Measurements from ENCODE around the gene PPP4R2.

The PPP4R2 gene

DNA sequence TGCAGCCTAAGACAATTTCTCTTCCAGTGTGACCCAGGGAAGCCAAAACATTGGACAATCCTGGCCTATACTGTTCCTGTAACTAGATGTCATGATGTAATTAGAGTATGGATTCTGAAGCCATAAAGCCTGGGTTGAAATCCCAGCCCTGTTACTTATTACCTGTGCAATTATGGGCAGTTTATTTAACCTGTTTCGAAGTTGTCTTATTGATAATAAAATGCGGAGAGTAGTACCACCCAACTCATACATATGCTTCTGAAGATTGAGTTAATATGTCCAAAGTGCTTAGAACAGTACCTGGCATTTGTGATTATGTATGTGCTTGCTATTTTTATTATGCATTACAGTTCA lies 30.1 kb downstream of the PPP4R2 start:
- no peak for DNase-seq

DNA sequence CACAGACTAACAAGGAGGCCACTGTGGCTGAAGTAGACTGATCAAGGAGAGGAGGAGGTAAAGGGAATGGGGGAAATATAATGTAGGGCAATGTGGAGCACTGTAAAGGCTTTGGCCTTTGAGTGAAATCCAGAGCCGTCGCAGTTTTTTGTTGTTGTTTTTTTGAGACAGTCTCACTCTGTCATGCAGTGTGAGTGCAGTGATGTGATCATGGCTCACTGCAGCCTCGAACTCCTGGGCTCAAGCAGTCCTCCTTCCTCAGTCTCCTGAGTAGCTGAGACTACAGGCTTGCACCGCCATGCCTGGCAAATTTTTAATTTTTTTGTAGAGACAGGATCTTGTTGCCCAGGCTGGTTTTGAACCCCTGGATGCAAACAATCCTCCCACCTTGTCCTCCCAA lies 32.2 kb downstream of the PPP4R2 start:
- no peak for DNase-seq

DNA sequence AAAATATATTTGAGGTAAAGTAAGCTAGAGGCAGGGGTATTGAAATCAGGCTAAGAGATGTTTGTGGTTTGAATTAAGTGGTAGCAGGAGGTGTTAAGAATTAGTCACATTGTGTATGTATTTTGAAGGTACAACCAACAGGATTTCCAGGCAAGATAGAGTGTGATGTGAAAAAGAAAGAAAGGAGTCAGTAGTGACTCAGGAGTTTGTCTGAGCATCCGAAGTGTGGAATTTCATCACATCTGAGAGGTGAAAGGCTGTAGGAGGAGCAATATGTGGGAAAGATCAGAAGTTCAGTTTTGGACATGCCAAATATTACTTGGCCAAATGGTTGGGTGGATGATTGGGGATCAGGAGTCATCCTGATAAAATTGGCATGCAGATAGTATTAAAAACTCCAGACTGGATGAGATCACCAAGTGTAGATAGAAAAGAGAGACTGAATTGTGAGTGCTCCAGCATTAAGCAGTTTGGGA lies 32.7 kb downstream of the PPP4R2 start:
- DNase-seq, result peak; percentile 89

DNA sequence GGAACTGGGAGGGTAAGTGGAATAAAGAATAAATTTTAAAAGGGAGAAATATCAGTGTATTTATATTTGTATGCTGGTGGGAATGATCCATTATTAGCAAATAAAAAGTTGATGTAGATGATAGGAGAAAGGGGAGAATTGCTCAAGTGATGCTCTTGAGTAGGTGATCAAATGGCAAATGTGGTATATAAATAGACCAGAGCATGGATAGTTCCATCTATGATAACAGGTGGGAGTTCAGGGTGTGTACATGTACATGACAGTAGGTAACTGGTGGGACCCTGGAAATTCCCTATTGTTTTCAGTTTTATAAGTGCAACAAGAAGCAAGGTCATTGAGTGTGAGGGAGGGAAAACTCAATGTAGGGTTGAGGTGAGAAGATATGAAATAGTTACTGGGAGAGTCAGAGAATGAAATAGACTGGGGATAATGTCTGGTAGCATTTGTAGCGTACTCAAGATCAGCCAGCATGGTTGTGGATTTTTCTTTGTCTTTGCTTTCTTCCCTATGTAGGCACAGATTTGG lies 33.5 kb downstream of the PPP4R2 start:
- no peak for DNase-seq

DNA sequence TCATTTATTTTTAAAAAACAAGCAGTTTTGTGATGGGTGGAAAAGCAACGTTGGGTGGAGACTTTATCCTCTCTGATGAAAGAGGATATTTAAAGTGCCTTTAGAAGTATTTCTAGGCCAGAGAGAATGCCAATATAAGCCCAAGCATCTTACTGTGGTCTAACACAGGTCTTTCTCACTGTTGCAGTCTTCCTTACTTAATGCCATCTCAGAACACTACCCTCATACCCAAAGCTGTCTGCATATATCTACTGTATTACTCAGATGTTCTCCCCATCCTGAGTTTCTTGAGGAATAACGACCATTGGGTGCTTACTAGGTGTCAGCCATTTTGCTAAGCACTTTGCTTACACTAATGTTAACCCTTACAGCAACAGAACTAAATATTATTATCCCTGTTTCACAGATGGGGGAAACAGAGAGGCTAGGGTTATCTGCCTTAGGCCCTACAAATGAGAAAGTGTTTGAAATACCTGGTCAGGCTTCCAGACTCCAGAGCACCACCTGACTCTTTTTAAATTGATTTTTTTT lies 35.0 kb downstream of the PPP4R2 start:
- DNase-seq, result no peak

DNA sequence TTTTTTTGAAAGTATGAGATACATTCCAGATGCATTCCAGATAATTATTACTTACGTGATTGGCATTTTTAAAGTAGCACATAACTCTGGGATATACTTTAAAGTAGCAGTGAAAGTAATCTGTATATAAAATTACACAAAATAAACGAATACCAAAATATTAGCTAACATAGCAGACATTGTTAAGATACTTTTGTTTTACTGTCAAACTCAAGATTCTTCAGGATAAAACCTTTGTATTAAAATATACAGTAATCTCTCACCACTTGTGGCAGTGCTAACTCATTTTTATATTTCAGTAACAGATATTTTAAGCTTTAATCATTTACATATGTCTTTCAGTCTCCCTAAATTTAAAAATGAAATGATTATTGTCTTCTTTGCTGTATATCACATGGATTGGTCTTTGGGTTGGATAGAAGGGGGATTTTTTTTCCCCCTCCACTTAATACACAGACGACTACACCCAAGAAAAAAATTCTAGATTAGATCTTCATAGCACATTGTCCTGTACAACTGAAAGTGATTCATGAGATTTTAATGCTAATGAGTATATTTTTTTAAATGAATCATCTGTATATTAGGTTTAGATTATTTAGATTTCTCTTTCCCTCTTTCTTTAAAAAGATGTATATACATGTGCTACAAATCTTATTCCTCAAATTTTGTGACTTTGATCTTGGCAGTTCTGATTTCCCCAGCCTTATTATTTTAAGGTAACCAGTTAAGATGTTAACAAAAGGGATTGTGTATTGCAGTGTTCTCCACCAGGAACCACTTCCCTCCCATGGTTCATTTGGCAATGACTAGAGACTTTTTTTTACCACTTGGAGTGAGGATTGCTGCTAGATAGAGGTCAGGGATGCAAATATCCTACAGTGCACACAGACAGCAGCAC lies 40.3 kb downstream of the PPP4R2 start:
- DNase-seq, result peak; percentile 45

DNA sequence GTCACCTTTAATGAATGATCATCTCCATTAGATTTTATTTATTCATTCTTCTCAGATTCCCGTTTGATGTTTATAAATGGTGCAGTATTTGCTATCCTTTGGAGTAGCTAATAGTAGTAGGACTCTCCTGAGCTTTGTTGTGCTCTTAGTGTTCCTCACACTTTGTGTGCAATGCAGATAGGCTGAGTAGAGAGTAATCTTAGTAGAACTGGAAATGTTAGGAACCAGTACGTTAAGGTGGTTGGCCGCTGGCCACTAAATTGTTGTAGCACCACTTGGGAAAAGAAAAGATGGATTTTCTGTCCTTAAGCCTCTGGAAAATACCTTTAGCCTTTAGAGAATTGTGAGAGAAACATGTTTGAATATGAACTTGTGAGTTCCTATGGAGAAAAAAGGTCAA lies 44.9 kb downstream of the PPP4R2 start:
- DNase-seq, result no peak

DNA sequence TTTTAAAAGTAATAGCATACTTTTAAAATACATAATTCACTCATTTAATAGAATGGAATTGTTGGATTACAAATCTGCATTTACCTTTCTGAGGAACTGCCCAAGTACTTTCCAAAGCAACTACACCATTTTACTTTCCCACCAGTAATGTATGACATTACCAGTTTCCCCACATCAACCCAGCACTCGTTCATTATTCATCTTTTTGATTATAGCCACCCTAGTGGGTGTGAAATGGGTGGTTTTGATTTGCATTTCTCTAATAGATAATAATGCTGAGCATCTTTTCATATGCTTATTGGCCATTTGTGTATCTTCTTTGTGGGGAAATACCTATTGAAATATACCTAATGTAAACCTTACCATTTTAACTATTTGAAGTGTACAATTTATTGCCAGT lies 46.8 kb downstream of the PPP4R2 start:
- no peak for DNase-seq

DNA sequence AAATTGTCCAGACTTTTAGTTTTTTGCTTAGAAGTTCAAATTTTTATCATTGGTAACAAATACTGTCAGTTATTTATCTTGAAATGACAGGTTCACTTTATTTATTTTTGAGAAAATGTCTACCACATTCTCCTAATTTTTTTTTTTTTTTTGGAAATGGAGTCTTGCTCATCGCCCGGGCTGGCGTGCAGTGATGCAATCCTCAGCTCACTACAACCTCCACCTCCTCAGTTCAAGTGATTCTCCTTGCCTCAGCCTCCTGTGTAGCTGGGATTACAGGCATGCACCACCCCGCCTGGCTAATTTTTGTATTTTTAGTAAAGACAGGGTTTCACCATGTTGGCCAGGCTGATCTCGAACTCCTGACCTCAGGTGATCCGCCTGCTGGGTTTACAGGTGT lies 48.8 kb downstream of the PPP4R2 start:
- no peak for DNase-seq

DNA sequence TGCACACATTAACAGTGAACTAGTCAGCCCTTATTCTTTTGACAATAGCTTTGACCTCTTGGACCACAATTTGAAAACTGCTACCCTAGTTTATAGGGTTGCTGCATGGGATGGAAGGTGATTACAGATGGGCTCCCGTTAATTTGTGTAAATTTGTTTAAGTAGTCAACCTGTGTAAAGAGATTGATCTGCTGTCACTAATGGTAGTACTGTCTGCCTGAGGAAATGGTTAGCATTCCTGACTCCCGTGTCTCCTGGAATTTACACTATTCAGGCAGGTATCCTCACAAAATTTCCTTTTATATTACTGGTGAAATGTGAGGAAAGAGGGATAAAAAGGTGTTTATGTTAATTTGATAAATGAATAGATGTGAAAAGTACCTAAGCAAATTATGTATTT lies 49.6 kb downstream of the PPP4R2 start:
- no peak for DNase-seq

DNA sequence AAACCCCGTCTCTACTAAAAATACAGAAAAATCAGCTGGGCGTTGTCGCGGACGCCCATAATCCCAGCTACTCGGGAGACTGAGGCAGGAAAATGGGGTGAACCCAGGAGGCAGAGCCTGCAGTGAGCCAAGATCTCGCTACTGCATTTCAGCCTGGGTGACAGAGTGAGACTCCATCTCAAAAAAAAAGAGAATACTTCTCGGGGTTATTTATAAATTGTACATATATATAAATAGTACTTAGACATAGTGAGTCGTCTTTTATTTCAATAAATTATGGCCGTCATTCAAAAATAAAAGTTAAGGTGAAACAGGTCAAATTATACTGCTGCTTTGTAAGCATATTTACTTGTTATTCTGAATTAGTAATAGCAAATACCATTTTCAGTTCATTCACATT lies 52.7 kb downstream of the PPP4R2 start:
- no peak for DNase-seq

DNA sequence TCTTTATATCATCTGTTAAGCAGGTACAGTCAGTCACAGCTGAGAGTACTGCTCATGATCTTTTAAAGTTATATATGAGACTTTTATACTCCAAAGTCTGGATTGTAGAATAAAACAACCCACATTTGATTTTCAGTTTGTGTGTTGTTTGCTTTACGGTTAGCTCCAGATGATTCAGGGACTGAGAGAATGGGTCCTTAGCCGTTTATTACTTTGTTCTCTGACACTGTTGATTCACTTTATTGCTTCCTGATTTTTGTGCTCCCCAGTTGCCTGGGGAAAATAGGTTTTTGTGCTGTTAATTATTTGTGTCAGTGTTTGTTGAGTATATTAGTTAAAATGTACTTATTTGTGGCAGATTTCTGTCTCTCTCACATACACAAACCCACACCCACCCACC lies 56.2 kb downstream of the PPP4R2 start:
- no peak for DNase-seq

DNA sequence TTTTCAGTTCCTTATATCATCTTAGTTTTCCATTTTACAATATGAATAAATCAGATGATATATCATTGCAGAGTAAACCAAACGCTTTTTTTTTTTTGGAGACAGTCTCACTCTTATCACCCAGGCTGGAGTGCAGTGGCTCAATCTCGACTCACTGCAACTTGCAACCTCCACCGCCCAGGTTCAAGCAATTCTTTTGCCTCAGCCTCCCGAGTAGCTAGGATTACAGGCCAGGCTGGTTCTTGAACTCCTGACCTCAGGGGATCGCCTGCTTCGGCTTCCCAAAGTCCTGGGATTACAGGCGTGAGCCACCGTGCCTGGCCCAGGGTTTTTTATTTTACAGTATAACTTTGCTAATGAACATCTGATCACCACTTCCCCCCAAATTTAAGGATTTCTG lies 59.0 kb downstream of the PPP4R2 start:
- DNase-seq, result no peak

DNA sequence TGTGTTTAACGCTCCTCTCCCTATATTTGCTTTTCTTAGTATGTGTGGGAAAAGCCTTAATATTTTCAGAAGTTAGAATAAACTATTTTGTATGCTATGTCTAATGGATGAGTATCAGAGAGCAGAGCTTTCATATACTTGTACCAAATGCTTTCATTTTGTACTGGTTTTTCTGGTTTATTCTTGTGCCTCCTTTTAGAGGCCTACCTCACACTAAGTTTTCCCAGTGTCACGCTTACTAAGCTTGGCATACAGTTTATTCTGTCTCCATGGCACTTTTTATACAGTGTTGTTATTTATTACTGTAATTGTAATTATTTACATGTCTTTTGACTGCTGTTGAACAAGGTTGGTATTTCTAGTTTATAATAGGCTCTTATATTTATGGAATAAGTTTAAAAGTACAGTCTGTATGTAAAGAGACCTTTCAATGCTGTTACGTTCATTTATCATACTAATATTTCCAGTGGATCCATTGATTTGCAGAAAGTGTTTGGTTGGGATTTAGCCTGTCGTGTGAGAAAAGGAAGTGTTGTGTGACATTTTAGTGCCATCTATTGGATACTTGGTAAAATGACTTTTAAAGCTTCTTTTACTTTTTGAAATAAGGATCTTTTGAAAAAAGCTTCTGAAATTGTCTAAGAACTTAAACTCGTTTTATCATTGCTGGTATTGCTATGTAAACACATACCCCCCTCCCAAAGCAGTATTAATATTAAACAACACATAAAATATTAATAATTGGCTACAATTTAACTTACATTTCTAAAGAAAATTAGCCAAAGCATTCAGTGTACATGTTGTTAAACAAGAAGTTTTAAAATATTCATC lies 59.6 kb downstream of the PPP4R2 start:
- DNase-seq, result peak; percentile 37

DNA sequence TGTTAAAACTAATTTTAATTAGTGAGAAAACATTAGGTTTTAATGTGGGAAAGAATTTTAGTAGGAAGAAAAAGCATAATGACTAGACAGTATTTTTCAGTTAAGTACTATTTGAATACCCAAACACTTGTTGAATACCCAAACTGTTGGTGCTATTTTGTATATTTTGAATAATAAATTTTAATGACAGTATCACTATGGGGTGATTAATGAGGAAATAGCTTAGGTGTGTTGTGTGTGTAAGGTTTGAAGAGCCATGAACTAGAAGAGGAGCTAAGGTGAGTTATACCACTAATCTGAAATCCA lies 60.2 kb downstream of the PPP4R2 start:
- no peak for DNase-seq

DNA sequence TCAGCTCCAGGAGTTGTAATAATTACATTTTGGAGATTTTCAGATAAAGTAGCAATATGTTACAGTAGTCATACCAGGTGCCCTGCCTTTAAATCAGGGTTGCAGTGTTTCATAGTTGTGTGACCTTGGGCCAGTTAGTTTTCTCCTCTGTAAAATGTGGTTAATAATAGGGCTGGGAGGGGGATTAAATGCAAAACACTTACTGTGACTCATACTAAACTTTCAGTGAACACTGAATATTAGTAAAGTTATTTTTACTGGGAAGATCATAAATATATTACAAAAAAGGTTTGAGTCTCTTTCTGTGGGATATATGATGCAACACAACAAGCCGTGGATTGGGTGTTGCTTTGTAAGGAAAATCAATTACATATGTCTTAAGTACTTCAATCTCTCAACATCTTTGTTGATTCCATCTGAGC lies 63.7 kb downstream of the PPP4R2 start:
- peak; percentile 65 for DNase-seq

DNA sequence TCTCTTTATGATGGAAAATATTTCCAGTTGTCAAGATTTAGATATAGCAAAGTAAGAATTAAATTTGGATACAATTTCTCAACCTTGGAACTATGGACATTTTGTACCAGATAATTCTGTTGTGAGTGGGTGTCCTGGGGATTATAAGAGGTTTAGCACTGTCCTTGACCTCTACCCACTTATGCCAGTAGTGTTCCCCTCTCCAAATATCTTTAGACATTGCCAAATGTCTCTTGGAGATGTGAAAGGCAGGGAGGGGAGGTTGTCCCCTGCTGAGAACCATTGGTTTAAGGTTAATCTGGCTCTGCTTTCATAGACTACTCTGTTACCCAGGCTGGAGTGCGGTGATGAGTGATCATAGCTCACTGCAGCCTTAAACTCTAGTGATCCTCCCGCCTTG lies 64.8 kb downstream of the PPP4R2 start, which contains the start of gene EBLN2:
Gene EBLN2 (plus strand): TSS at position 244 of the 400 bp plus-strand sequence. CDS start 423 bp downstream, outside the sequence.
- DNase-seq, result no peak

DNA sequence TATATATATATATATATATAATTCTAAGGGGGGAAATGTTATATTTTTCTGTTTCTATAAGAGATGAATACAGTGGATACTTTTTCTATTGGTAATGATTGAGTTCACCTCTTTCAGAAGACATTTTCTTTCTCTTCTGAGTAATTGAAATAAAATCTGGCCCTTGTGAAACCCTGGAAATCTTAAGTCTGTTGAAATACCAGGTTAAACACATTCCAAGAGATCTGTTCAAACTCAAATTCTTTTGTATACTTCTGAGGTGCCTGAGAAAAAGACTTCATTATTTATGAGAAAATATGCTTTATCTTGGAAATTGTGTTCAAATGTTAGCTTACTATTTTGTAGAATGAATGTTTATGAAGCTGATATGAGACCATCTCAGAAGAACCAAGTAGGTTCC lies 69.6 kb downstream of the PPP4R2 start:
- DNase-seq, result peak; percentile 38

DNA sequence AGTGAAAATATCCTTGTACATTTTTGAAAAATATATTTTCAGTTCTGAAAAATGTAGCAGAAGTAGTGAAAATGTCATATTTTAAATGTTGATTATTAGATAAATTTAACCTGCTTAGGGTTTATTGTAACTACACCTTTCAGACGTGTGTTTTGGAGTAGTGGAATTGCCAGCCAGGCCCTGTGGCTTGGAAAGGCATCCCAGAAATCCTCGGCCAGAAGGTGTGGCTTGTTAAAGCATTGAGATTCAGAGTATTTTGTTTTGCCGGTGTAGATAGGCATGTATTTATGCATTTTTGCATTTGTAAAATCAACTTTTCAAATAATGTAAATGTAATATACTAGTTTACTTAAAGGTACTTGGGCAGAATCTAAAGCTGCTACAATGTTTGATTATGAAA lies 71.8 kb downstream of the PPP4R2 start:
- DNase-seq, result no peak

DNA sequence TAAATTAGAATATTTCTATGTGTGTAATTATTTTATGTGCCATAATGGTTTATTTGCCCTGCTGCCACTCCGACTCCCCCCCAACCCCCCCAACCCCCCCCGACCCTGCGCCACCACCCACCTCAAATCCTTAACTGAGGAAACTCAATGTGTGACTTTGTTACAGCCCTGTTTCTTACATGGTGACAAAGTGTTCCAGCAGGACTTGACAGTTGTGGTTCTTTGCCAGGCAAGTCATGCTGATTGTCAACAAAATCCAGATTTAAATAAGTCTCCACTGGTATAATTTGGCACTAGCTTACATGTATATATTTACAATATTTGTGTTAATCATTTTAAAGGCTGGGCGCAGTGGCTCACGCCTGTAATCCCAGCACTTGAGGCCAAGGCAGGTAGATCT lies 72.6 kb downstream of the PPP4R2 start:
- DNase-seq, result no peak

DNA sequence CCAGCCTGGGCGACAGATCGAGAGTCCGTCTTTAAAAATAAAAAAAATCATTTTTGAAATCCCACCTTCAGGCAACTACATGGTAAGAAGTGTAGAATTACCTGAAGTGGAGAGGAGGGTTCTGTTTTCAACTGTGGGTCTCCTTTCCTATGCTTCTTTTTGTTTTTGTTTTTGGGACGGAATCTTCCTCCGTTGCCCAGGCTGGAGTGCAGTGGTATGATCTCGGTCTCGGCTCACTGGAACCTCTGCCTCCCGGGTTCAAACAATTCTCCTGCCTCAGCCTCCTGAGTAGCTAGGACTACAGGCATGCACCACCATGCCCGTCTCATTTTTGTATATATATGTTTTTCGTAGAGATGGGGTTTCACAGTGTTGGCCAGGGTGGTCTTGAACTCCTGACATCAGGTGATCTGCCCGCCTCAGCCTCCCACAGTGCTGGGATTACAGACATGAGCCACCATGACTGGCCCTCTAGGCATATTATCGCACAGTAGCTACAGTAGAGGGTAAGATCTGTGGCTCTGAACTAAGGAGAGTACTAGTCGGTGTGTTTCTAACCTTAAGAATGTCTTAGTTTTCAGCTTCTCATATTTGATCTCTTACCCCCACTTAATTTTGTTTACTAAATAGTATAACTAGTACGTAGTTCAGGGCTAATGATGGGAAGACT lies 73.3 kb downstream of the PPP4R2 start:
- DNase-seq, result no peak

DNA sequence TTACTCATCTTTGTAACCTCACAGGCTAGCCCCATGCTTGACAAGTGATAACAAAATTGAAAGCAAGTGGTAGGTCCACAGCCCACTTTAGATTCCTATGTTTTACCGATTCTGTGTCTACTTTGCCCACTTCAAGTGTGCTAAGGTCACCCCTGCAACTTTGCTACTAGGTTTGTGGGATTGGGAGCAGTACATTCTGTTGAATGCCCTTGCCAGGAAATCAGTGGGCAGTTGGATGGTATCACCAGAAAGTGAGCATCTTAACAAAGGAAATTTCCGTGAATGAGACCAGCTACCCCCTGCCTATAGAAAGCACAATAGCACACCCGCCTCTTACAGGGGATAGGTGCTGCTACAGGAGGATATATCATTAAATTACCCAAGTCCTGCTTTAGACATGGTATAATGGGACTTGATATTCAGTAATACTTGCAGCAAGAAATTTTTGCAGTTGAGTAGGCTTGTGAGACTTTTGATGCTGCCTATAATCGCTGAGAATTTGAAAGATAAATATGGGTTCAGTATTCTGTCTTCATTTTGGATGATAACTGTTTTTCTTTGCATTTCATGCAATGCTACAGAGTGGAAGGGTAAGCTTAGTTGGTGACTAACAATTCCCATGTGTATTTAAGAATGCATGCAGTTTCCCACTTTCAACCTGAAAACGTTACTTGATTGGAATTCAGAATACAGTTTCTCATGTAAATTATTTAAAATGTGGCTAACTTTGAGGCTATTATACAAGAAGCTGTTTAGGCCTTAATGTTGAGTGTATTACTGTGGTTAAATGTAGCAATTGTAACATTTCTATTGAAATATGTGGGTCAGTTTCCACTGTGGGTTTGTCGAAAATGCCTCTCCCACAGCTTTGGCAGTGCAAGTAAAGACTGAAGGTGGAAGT lies 74.3 kb downstream of the PPP4R2 start:
- peak; percentile 95 for DNase-seq
